Activated T-helper 1 cell treated with anti-CD3 and anti-CD28 coated beads, Interleukin-12 subunit alpha, Interleukin-12 subunit beta, Interleukin-2, Interleukin-4 antibody, amounts not matched to agents 30 ng/mL and 10 ng/mL and 1 ng/mL, durations not matched to agents 14 hours and 24 hours and 36 hours (primary cell): Measurements from ENCODE around the gene BLCAP. TPM values are rescaled to one million over a fixed set of nuclear protein-coding genes. Genes with fewer than 3 reads are reported as not detected.

ENCODE experiments used
- DNase-seq: peaks from one replicate; pipeline ENCODE4 v3.0.0; 2021; ENCODE audit warnings: low spot score
- H3K27ac Mint-ChIP-seq: one replicate; pipeline ENCODE4 v1.8.0; 2021; ENCODE audit warnings: mild to moderate bottlenecking, mixed read lengths
- H3K27me3 Mint-ChIP-seq: one replicate; pipeline ENCODE4 v1.8.0; 2022; ENCODE audit warnings: mild to moderate bottlenecking, moderate library complexity, mixed read lengths; ENCODE audit not compliant: insufficient read depth
- H3K36me3 Mint-ChIP-seq: one replicate; pipeline ENCODE4 v1.8.0; 2021; ENCODE audit warnings: low read depth, mixed read lengths
- H3K4me1 Mint-ChIP-seq: one replicate; pipeline ENCODE4 v1.8.0; 2021; ENCODE audit warnings: low read depth, mixed read lengths
- H3K4me3 Mint-ChIP-seq: one replicate; pipeline ENCODE4 v1.8.0; 2021; ENCODE audit warnings: mild to moderate bottlenecking, moderate library complexity, mixed read lengths
- H3K9me3 Mint-ChIP-seq: one replicate; pipeline ENCODE4 v1.8.0; 2021; ENCODE audit warnings: mixed read lengths
- intact Hi-C: fragments of 100-400 bp; cut with micrococcal nuclease; formaldehyde crosslinking; loops from one replicate; pipeline ENCODE4 v1.15.1; 2024
- total RNA-seq: library from RNA; stranded (reverse); gene quantifications from 2 replicates; pipeline ENCODE4 v1.2.3, GENCODE V29; 2022

Gene BLCAP
- total RNA-seq, 1 donor from 2014 or later, result 32.1 TPM

GRCh38 chr20:37534401-37535157 is 6.9 kb upstream of the BLCAP start:
- peak; percentile 36 for DNase-seq
- intact Hi-C loops, result loop anchor here (1.0 kb wide), 5 partner anchors 142 to 339 kb away; no protein-coding TSS in a partner anchor
- H3K4me3 Mint-ChIP-seq, result no peak overlapping the region
- H3K27me3 Mint-ChIP-seq, result peaks cover 5% of the 10 kb centered on the region
- no peak overlapping the region for H3K27ac Mint-ChIP-seq
- H3K36me3 Mint-ChIP-seq, result no peaks in the 10 kb centered on the region
- H3K4me1 Mint-ChIP-seq, result peaks cover 7% of the 10 kb centered on the region
- no peaks in the 10 kb centered on the region for H3K9me3 Mint-ChIP-seq

GRCh38 chr20:37533154-37533715 is 5.6 kb upstream of the BLCAP start:
- Mint-ChIP-seq H3K27me3 (peaks cover 5% of the 10 kb centered on the region), H3K9me3 (no peaks in the 10 kb centered on the region), H3K36me3 (no peaks in the 10 kb centered on the region), H3K27ac (no peak overlapping the region), H3K4me1 (peaks cover 20% of the 10 kb centered on the region), H3K4me3 (no peak overlapping the region)
- DNase-seq, result no peak
- intact Hi-C loops, result no loop called here

GRCh38 chr20:37531856-37532255 is 4.2 kb upstream of the BLCAP start:
- no peak for DNase-seq
- peaks cover 26% of the 10 kb centered on the region for H3K4me1 Mint-ChIP-seq
- no peaks in the 10 kb centered on the region for H3K36me3 Mint-ChIP-seq
- intact Hi-C loops, result no loop called here
- H3K4me3 Mint-ChIP-seq, result no peak overlapping the region
- H3K9me3 Mint-ChIP-seq, result no peaks in the 10 kb centered on the region
- peaks cover 4% of the 10 kb centered on the region for H3K27me3 Mint-ChIP-seq
- no peak overlapping the region for H3K27ac Mint-ChIP-seq

- intact Hi-C loops, result no loop called here
- H3K36me3 Mint-ChIP-seq, result no peaks in the 10 kb centered on the region
- H3K4me1 Mint-ChIP-seq, result peaks cover 37% of the 10 kb centered on the region
- no peaks in the 10 kb centered on the region for H3K9me3 Mint-ChIP-seq
- no peak overlapping the region for H3K4me3 Mint-ChIP-seq
- DNase-seq, result no peak
- H3K27me3 Mint-ChIP-seq, result peaks cover 4% of the 10 kb centered on the region
- H3K27ac Mint-ChIP-seq, result no peak overlapping the region
Measured at GRCh38 chr20:37530696-37531095, 3.0 kb upstream of the BLCAP start.

- H3K36me3 Mint-ChIP-seq, result peaks cover 4% of the 10 kb centered on the region
- intact Hi-C loops, result loop anchor here (5.0 kb wide), 3 partner anchors 123 to 433 kb away; partner anchors contain the start of gene RBL1
- no peak overlapping the region for H3K4me3 Mint-ChIP-seq
- DNase-seq, result no peak
- peaks cover 5% of the 10 kb centered on the region for H3K27me3 Mint-ChIP-seq
- peaks cover 43% of the 10 kb centered on the region for H3K4me1 Mint-ChIP-seq
- H3K27ac Mint-ChIP-seq, result no peak overlapping the region
- no peaks in the 10 kb centered on the region for H3K9me3 Mint-ChIP-seq
Measured at GRCh38 chr20:37529968-37530600, 2.4 kb upstream of the BLCAP start.

- Mint-ChIP-seq H3K4me3 (peak overlapping the region; percentile 86), H3K4me1 (peaks cover 45% of the 10 kb centered on the region), H3K36me3 (peaks cover 4% of the 10 kb centered on the region), H3K9me3 (no peaks in the 10 kb centered on the region), H3K27me3 (peaks cover 5% of the 10 kb centered on the region), H3K27ac (peak overlapping the region; percentile 45)
- DNase-seq, result no peak
- intact Hi-C loops, result loop anchor here (5.0 kb wide), 3 partner anchors 122 to 432 kb away; partner anchors contain the start of gene RBL1
Measured at GRCh38 chr20:37529214-37529967, 1.7 kb upstream of the BLCAP start.

- intact Hi-C loops, result loop anchor here (1.0 to 5.0 kb wide), 4 partner anchors 121 to 431 kb away; partner anchors contain the start of genes CTNNBL1 and RBL1
- no peak for DNase-seq
- H3K9me3 Mint-ChIP-seq, result no peaks in the 10 kb centered on the region
- peak overlapping the region; percentile 86 for H3K4me3 Mint-ChIP-seq
- H3K27me3 Mint-ChIP-seq, result peaks cover 5% of the 10 kb centered on the region
- peak overlapping the region; percentile 15 for H3K27ac Mint-ChIP-seq
- peaks cover 4% of the 10 kb centered on the region for H3K36me3 Mint-ChIP-seq
- H3K4me1 Mint-ChIP-seq, result peaks cover 46% of the 10 kb centered on the region
Measured at GRCh38 chr20:37528446-37529213, 954 bp upstream of the BLCAP start.

- Mint-ChIP-seq H3K4me1 (peaks cover 46% of the 10 kb centered on the region), H3K36me3 (peaks cover 4% of the 10 kb centered on the region), H3K4me3 (peak overlapping the region; percentile 86), H3K27me3 (peaks cover 5% of the 10 kb centered on the region), H3K9me3 (no peaks in the 10 kb centered on the region), H3K27ac (peak overlapping the region; percentile 99)
- intact Hi-C loops, result loop anchor here (1.0 to 5.0 kb wide), 6 partner anchors 120 to 430 kb away; partner anchors contain the start of genes MANBAL, MROH8, RBL1 and RPN2
- no peak for DNase-seq
Measured at GRCh38 chr20:37526839-37527637, 638 bp downstream of the BLCAP start.

- Mint-ChIP-seq H3K4me1 (peaks cover 46% of the 10 kb centered on the region), H3K27ac (peak overlapping the region; percentile 99), H3K9me3 (no peaks in the 10 kb centered on the region), H3K4me3 (peak overlapping the region; percentile 86), H3K36me3 (peaks cover 5% of the 10 kb centered on the region), H3K27me3 (peaks cover 5% of the 10 kb centered on the region)
- DNase-seq, result no peak
- intact Hi-C loops, result loop anchor here (2.0 to 5.0 kb wide), 5 partner anchors 119 to 429 kb away; partner anchors contain the start of genes MROH8, RBL1 and RPN2
Measured at GRCh38 chr20:37526238-37526838, 1.3 kb downstream of the BLCAP start.

GRCh38 chr20:37525810-37526209 is 1.9 kb downstream of the BLCAP start:
- Mint-ChIP-seq H3K4me1 (peaks cover 46% of the 10 kb centered on the region), H3K36me3 (peaks cover 8% of the 10 kb centered on the region), H3K27me3 (peaks cover 6% of the 10 kb centered on the region), H3K9me3 (no peaks in the 10 kb centered on the region), H3K27ac (no peak overlapping the region), H3K4me3 (peak overlapping the region; percentile 86)
- intact Hi-C loops, result loop anchor here (2.0 to 5.0 kb wide), 5 partner anchors 119 to 429 kb away; partner anchors contain the start of genes MROH8, RBL1 and RPN2
- DNase-seq, result no peak
